ENCODE data around the gene FOXJ3.

The FOXJ3 gene

GRCh38 chr1:42133809-42134526 is 201.1 kb downstream of the FOXJ3 start:
- no peak for TF ChIP-seq CTCF (conservative IDR thresholded peaks at IDR 0.05; ENCODE audit: low read depth, low read length)
- H3K4me3 ChIP-seq (ENCODE audit: low read depth, low read length) = no peak overlapping the region
- no peak for DNase-seq (ENCODE audit: low read depth)

GRCh38 chr1:42133390-42133789 is 201.6 kb downstream of the FOXJ3 start:
- no peak for TF ChIP-seq CTCF (conservative IDR thresholded peaks at IDR 0.05; ENCODE audit: low read depth, low read length)
- no peak for DNase-seq (ENCODE audit: low read depth)
- no peak overlapping the region for H3K4me3 ChIP-seq (ENCODE audit: low read depth, low read length)

GRCh38 chr1:42130061-42130660 is 204.9 kb downstream of the FOXJ3 start:
- no peak overlapping the region for H3K4me3 ChIP-seq (ENCODE audit: low read depth, low read length)
- no peak for TF ChIP-seq CTCF (conservative IDR thresholded peaks at IDR 0.05; ENCODE audit: low read depth, low read length)
- DNase-seq (ENCODE audit: low read depth) = no peak

- no peak for TF ChIP-seq CTCF (conservative IDR thresholded peaks at IDR 0.05; ENCODE audit: low read depth, low read length)
- no peak for DNase-seq (ENCODE audit: low read depth)
- H3K4me3 ChIP-seq (ENCODE audit: low read depth, low read length) = no peak overlapping the region
These were observed 206.1 kb downstream of the FOXJ3 start for GRCh38 chr1:42128964-42129363.

GRCh38 chr1:42128499-42128898 is 206.5 kb downstream of the FOXJ3 start:
- no peak for TF ChIP-seq CTCF (conservative IDR thresholded peaks at IDR 0.05; ENCODE audit: low read depth, low read length)
- DNase-seq (ENCODE audit: low read depth) = no peak
- H3K4me3 ChIP-seq (ENCODE audit: low read depth, low read length) = no peak overlapping the region

- no peak overlapping the region for H3K4me3 ChIP-seq (ENCODE audit: low read depth, low read length)
- no peak for DNase-seq (ENCODE audit: low read depth)
- TF ChIP-seq CTCF (conservative IDR thresholded peaks at IDR 0.05; ENCODE audit: low read depth, low read length) = no peak
These were observed 207.3 kb downstream of the FOXJ3 start for GRCh38 chr1:42127767-42128166.
